H1 (cell line): Measurements from ENCODE around the gene PYGL. TPM values are rescaled to one million over a fixed set of nuclear protein-coding genes. Genes with fewer than 3 reads are reported as not detected.

Source experiments
- CTCF ChIA-PET: fragments of 300-600 bp; sonication (Branson Sonifier 250); formaldehyde crosslinking; loops from one replicate; lab custom pipeline; 2021; ENCODE audit not compliant: partially characterized antibody; lab: Charles Lee
- POLR2A ChIA-PET: fragments of 300-600 bp; sonication (Branson Sonifier 250); formaldehyde crosslinking; loops from one replicate; lab custom pipeline; 2021; ENCODE audit warnings: inconsistent platforms; ENCODE audit not compliant: partially characterized antibody; lab: Charles Lee
- DNase-seq, 2 experiments: peaks; one replicate each; pipeline versions ENCODE4 v3.0.0 to v3.0.0-alpha.2; 2010 to 2022; ENCODE audit warnings: low spot score in 2 of 2, low read depth in 1 of 2, mixed read lengths in 1 of 2
- FAIRE-seq: peaks from 2 replicates; lab custom pipeline; 2011; peaks lifted over from hg19 to GRCh38; lab: Jason Lieb, UNC
- H2AFZ ChIP-seq: 2 replicates; pipeline ENCODE4 v1.8.1; 2012; ENCODE audit warnings: low read length, inconsistent platforms
- H2AK5ac ChIP-seq: 2 replicates; pipeline ENCODE4 v1.6.1; 2013; ENCODE audit warnings: low read depth, low read length
- H2BK120ac ChIP-seq: replicated peaks from 2 replicates; pipeline ENCODE3; 2013; ENCODE audit warnings: low read depth, low read length, inconsistent platforms
- H2BK12ac ChIP-seq: 2 replicates; pipeline ENCODE4 v1.6.1; 2013; ENCODE audit warnings: low read depth, low read length
- H2BK15ac ChIP-seq: 2 replicates; pipeline ENCODE4 v1.6.1; 2013; ENCODE audit warnings: low read length
- H2BK20ac ChIP-seq: 2 replicates; pipeline ENCODE4 v1.6.1; 2013; ENCODE audit warnings: low read length
- H2BK5ac ChIP-seq: 2 replicates; pipeline ENCODE4 v1.6.1; 2013; ENCODE audit warnings: low read depth, low read length
- H3K14ac ChIP-seq: 2 replicates; pipeline ENCODE4 v1.6.1; 2013; ENCODE audit warnings: inconsistent platforms; ENCODE audit not compliant: insufficient read length
- H3K18ac ChIP-seq: 2 replicates; pipeline ENCODE4 v1.6.1; 2013; ENCODE audit warnings: low read length; ENCODE audit errors: extremely low read depth
- H3K23ac ChIP-seq: 2 replicates; pipeline ENCODE4 v1.6.1; 2013; ENCODE audit warnings: inconsistent platforms; ENCODE audit not compliant: insufficient read length
- H3K23me2 ChIP-seq: 2 replicates; pipeline ENCODE4 v1.6.1; 2013; ENCODE audit warnings: low read depth, low read length
- H3K27ac ChIP-seq: 2 replicates; pipeline ENCODE4 v1.6.1; 2011; ENCODE audit warnings: low read depth, low read length, inconsistent platforms
- H3K27me3 ChIP-seq, 4 experiments: replicated peaks in 1 of 4; 1 replicate in 1 of 4; 2 replicates in 3 of 4; pipeline versions ENCODE4 v1.6.1 to v1.8.1; 2011 to 2013; ENCODE audit warnings: low read length in 3 of 4, mild to moderate bottlenecking in 3 of 4, inconsistent platforms in 2 of 4, mixed read lengths in 2 of 4, moderate library complexity in 1 of 4; ENCODE audit not compliant: control insufficient read depth in 3 of 4, insufficient read depth in 3 of 4; ENCODE audit errors: extremely low read depth in 1 of 4
- H3K36me3 ChIP-seq, 4 experiments: 2 replicates each; pipeline versions ENCODE4 v1.6.1 to v1.8.1; 2011 to 2013; ENCODE audit warnings: mild to moderate bottlenecking in 4 of 4, low read length in 3 of 4, moderate library complexity in 2 of 4, control low read depth in 1 of 4, inconsistent platforms in 1 of 4; ENCODE audit not compliant: insufficient read depth in 4 of 4, control insufficient read depth in 2 of 4
- H3K4ac ChIP-seq: replicated peaks from 2 replicates; pipeline ENCODE3; 2013; ENCODE audit warnings: low read length, low read depth, mixed read lengths, inconsistent platforms; ENCODE audit not compliant: insufficient read length
- H3K4me1 ChIP-seq, 4 experiments: replicated peaks in 1 of 4; 1 replicate in 1 of 4; 2 replicates in 3 of 4; pipeline versions ENCODE4 v1.6.1 to v1.8.1; 2011 to 2013; ENCODE audit warnings: low read length in 3 of 4, inconsistent platforms in 2 of 4, mixed read lengths in 1 of 4; ENCODE audit not compliant: insufficient read depth in 4 of 4, control insufficient read depth in 3 of 4
- H3K4me2 ChIP-seq, 2 experiments: 2 replicates each; pipeline versions ENCODE4 v1.6.1 to v1.8.1; 2011 to 2013; ENCODE audit warnings: low read depth in 2 of 2, low read length in 2 of 2, control low read depth in 1 of 2, inconsistent platforms in 1 of 2, mild to moderate bottlenecking in 1 of 2; ENCODE audit not compliant: insufficient read depth in 1 of 2
- H3K4me3 ChIP-seq, 4 experiments: fragments of 200-600, 300-600 bp in 1 of 4; sonication (generic), shearing (Covaris generic), sonication (Bioruptor Twin) in 1 of 4; 2 replicates each; pipeline versions ENCODE4 v1.5.1 to v1.8.1; 2011 to 2016; ENCODE audit warnings: low read length in 4 of 4, low read depth in 3 of 4, control low read depth in 2 of 4, inconsistent platforms in 2 of 4, mild to moderate bottlenecking in 2 of 4, mixed read lengths in 1 of 4, moderate library complexity in 1 of 4; ENCODE audit not compliant: insufficient read depth in 2 of 4; ENCODE audit errors: extremely low read depth in 1 of 4
- H3K56ac ChIP-seq: replicated peaks from 2 replicates; pipeline ENCODE3; 2013; ENCODE audit warnings: low read depth, mild to moderate bottlenecking, mixed read lengths, low read length, inconsistent platforms; ENCODE audit not compliant: insufficient read length
- H3K79me1 ChIP-seq: 2 replicates; pipeline ENCODE4 v1.6.1; 2013; ENCODE audit warnings: low read depth, low read length, control low read depth
- H3K79me2 ChIP-seq, 2 experiments: 2 replicates each; pipeline versions ENCODE4 v1.6.1 to v1.8.1; 2012 to 2013; ENCODE audit warnings: low read length in 2 of 2, mild to moderate bottlenecking in 2 of 2, inconsistent platforms in 1 of 2; ENCODE audit not compliant: insufficient read depth in 2 of 2, control insufficient read depth in 1 of 2
- H3K9ac ChIP-seq, 4 experiments: replicated peaks in 1 of 4; 1 replicate in 1 of 4; 2 replicates in 3 of 4; pipeline versions ENCODE4 v1.6.1 to v1.8.1; 2011 to 2013; ENCODE audit warnings: low read depth in 3 of 4, low read length in 3 of 4, control low read depth in 2 of 4, mild to moderate bottlenecking in 2 of 4, moderate library complexity in 2 of 4, inconsistent platforms in 1 of 4; ENCODE audit errors: extremely low read depth in 1 of 4
- H3K9me3 ChIP-seq, 2 experiments: 2 replicates each; pipeline versions ENCODE4 v1.6.1 to v1.8.1; 2012 to 2013; ENCODE audit warnings: mild to moderate bottlenecking in 2 of 2, moderate library complexity in 2 of 2, control low read depth in 1 of 2, inconsistent platforms in 1 of 2, low read depth in 1 of 2, low read length in 1 of 2, mixed read lengths in 1 of 2; ENCODE audit not compliant: insufficient read depth in 2 of 2
- H4K20me1 ChIP-seq, 2 experiments: replicated peaks in 1 of 2; 2 replicates each; pipeline versions ENCODE3 to v1.8.1; 2011 to 2013; ENCODE audit warnings: inconsistent platforms in 2 of 2, low read length in 2 of 2, mild to moderate bottlenecking in 1 of 2; ENCODE audit not compliant: insufficient read depth in 2 of 2, control insufficient read depth in 1 of 2
- H4K5ac ChIP-seq: 2 replicates; pipeline ENCODE4 v1.6.1; 2013; ENCODE audit warnings: low read length, low read depth, mixed read lengths, inconsistent platforms; ENCODE audit not compliant: insufficient read length
- H4K8ac ChIP-seq: 2 replicates; pipeline ENCODE4 v1.8.0; 2013; ENCODE audit warnings: mild to moderate bottlenecking, moderate library complexity, low read length, inconsistent platforms; ENCODE audit not compliant: insufficient read depth; ENCODE audit errors: extremely low read depth
- H4K91ac ChIP-seq: replicated peaks from 2 replicates; pipeline ENCODE3; 2013; ENCODE audit warnings: low read length, mixed read lengths, inconsistent platforms; ENCODE audit not compliant: insufficient read length
- CTCF ChIP-seq, 3 experiments: IDR thresholded peaks; 1 replicate in 2 of 3; 2 replicates in 1 of 3; pipeline versions ENCODE4 v1.5.1 to v1.6.1; 2011; ENCODE audit warnings: low read length in 3 of 3, mild to moderate bottlenecking in 3 of 3, inconsistent platforms in 2 of 3, low read depth in 1 of 3, moderate library complexity in 1 of 3; ENCODE audit not compliant: insufficient read depth in 1 of 3; ENCODE audit errors: control extremely low read depth in 1 of 3
- JUN ChIP-seq: IDR thresholded peaks from 2 replicates; pipeline ENCODE4 v1.6.1; 2011; ENCODE audit warnings: low read depth, mild to moderate bottlenecking, improper control_type of control experiment, low read length
- MAX ChIP-seq: IDR thresholded peaks from 2 replicates; pipeline ENCODE4 v1.6.1; 2012; ENCODE audit warnings: inconsistent platforms
- SIN3A ChIP-seq, 2 experiments: IDR thresholded peaks in 1 of 2; conservative IDR thresholded peaks in 1 of 2; 2 replicates each; pipeline ENCODE4 v1.6.1; 2011 to 2012; ENCODE audit warnings: low read length in 2 of 2, improper control_type of control experiment in 1 of 2, low read depth in 1 of 2, mild to moderate bottlenecking in 1 of 2
- WGBS, 2 experiments: shearing (Covaris generic) in 1 of 2; methylation state at CpG; one replicate each; pipeline versions ENCODE4 v1.1.6 to v1.1.7; 2013 to 2015; ENCODE audit warnings: low lambda C conversion rate in 2 of 2, mixed read lengths in 2 of 2, inconsistent platforms in 1 of 2, low coverage in 1 of 2, missing lambda C conversion rate in 1 of 2; ENCODE audit not compliant: insufficient replicate concordance in 2 of 2, insufficient coverage in 1 of 2, insufficient read length in 1 of 2; ENCODE audit errors: extremely low coverage in 1 of 2, missing lambda C conversion rate in 1 of 2; 5-methylcytosine and 5-hydroxymethylcytosine counted together
- long read RNA-seq, 2 experiments: library from RNA in 1 of 2; library from capped mRNA in 1 of 2; stranded (forward); transcript quantifications; one replicate each; pipeline ENCODE4 v2.0.0, GENCODE V29; 2021; ENCODE audit warnings: inconsistent platforms in 1 of 2
- polyA minus RNA-seq, 3 experiments: library from RNA; depleted of rRNA, polyadenylated mRNA; stranded (reverse); fragments of >200 nt; gene quantifications; 1 replicate in 2 of 3; 2 replicates in 1 of 3; pipeline ENCODE4 v1.2.3, GENCODE V29; 2011
- polyA plus RNA-seq, 7 experiments: library from polyadenylated mRNA; depleted of rRNA in 3 of 7; stranded (reverse) in 5 of 7; unstranded in 2 of 7; fragments of >200 nt in 5 of 7; fragments of 200-250 nt in 2 of 7; gene quantifications; 1 replicate in 5 of 7; 2 replicates in 1 of 7; 4 replicates in 1 of 7; pipeline versions ENCODE4 v1.2.1 to v1.2.3, GENCODE V29; 2011 to 2013; ENCODE audit warnings: missing spikeins in 2 of 7, mixed read lengths in 2 of 7
- total RNA-seq: library from RNA; stranded (reverse); fragmentation: NEBNext Ultra II Directional; extraction: Animal tissue kit (Norgen Biotek cat#: 25700); gene quantifications from 2 replicates; pipeline ENCODE4 v1.2.1, GENCODE V29; 2021

PYGL gene
- total RNA-seq = 46.6 and 50.5 TPM in 2 replicates
- polyA plus RNA-seq (2011; rRNA removed) = 26.1 and 26.7 TPM in 2 replicates
- 33.1 TPM for polyA plus RNA-seq (2011; cell fraction: cytosol; rRNA removed)
- polyA plus RNA-seq (2011; cell fraction: nucleus; rRNA removed) = 30.8 TPM
- 37.3 to 42.5 TPM (median 41.9 TPM) in 4 replicates for polyA plus RNA-seq (2012, experiment 1 of 2)
- 6.0 TPM for polyA plus RNA-seq (2012, experiment 2 of 2)
- 47.6 TPM for polyA plus RNA-seq (2013, experiment 1 of 2)
- polyA plus RNA-seq (2013, experiment 2 of 2) = 46.0 TPM
- 27.4 and 33.6 TPM in 2 replicates for polyA minus RNA-seq (2011; rRNA and poly(A)+ RNA removed)
- 27.2 TPM for polyA minus RNA-seq (2011; cell fraction: cytosol; rRNA and poly(A)+ RNA removed)
- 23.3 TPM for polyA minus RNA-seq (2011; cell fraction: nucleus; rRNA and poly(A)+ RNA removed)
- long read RNA-seq, experiment 1, transcript PYGL-203 (5 exons, 1,459 nt) = major isoform, 5 of 24 reads
- long read RNA-seq, experiment 1, partial matches to known transcripts = 12 of 24 reads
- long read RNA-seq, experiment 1, other reads (novel, unspliced or antisense) = 7 of 24 reads
- long read RNA-seq, experiment 2, transcript PYGL-201 (20 exons, 3,048 nt) = major isoform, 5 of 10 reads
- long read RNA-seq, experiment 2, partial matches to known transcripts = 2 of 10 reads
- long read RNA-seq, experiment 2, other reads (novel, unspliced or antisense) = 2 of 10 reads

GRCh38 chr14:50943943-50944646, at the start of gene PYGL:
TSS of gene PYGL (minus strand) at chr14:50944483. CDS start at chr14:50944403, 80 bp downstream.
- no peak within 1 kb of the TSS for H2AK5ac ChIP-seq
- peak within 1 kb of the TSS; percentile 53 to 89 (median 78) for H3K4me3 ChIP-seq
- peaks cover 2% of the 10 kb centered on the region; the same call in 1 of the 2 replicates for H3K79me1 ChIP-seq
- peak within 1 kb of the TSS; percentile 92; the same call in 1 of the 2 replicates for H2BK15ac ChIP-seq
- 0 out of 7 replicates have a peak, but pooled peaks cover 0 to 2% (median 0%) of the 10 kb centered on the region in 4 experiments for H3K27me3 ChIP-seq
- DNase-seq = peak in 1 of 2 experiments; percentile 88
- H3K56ac ChIP-seq = peak within 1 kb of the TSS; percentile 65
- H4K20me1 ChIP-seq = no peaks in the 10 kb centered on the region
- H3K9me3 ChIP-seq = peaks cover 0 to under 1% of the 10 kb centered on the region in 2 experiments; a peak in 1 of 4 replicates
- no peaks in the 10 kb centered on the region; a peak in 1 of 8 replicates for H3K36me3 ChIP-seq
- no peak within 1 kb of the TSS for H3K4ac ChIP-seq
- ChIA-PET POLR2A (interaction anchor here (0.7 to 1.9 kb wide), 6 partner anchors 9 to 162 kb away, joined by 3 to 7 read pairs (median 4); no protein-coding TSS in a partner anchor), CTCF (interaction anchor here (0.9 to 1.3 kb wide), 3 partner anchors 9 to 835 kb away, joined by 3 to 4 read pairs (median 3); no protein-coding TSS in a partner anchor)
- H4K91ac ChIP-seq = peak within 1 kb of the TSS; percentile 96
- H3K4me1 ChIP-seq = peaks cover 0 to 4% (median 1%) of the 10 kb centered on the region in 4 experiments; a peak in 4 of 7 replicates
- H3K23ac ChIP-seq = no peak within 1 kb of the TSS
- H3K18ac ChIP-seq = peak within 1 kb of the TSS; percentile 88
- H4K5ac ChIP-seq = no peak within 1 kb of the TSS
- H3K27ac ChIP-seq = peak within 1 kb of the TSS; percentile 27; the same call in 1 of the 2 replicates
- peak within 1 kb of the TSS; percentile 66; the same call in 1 of the 2 replicates for H2BK5ac ChIP-seq
- no peak within 1 kb of the TSS for H2BK20ac ChIP-seq
- H4K8ac ChIP-seq = no peak within 1 kb of the TSS; the same call in none of the 2 replicates
- H3K23me2 ChIP-seq = peaks cover 18% of the 10 kb centered on the region
- H2BK12ac ChIP-seq = peak within 1 kb of the TSS; percentile 97; the same call in 1 of the 2 replicates
- H3K14ac ChIP-seq = no peak within 1 kb of the TSS
- 0% methylated on average over 48 of the region's 74 CpGs; no CpG with 5 or more reads in 1 of the 2 experiments for WGBS, 2 experiments
- H3K4me2 ChIP-seq = peak within 1 kb of the TSS; percentile 97 to 98
- peak within 1 kb of the TSS; percentile 58 to 73 (median 66) for H3K9ac ChIP-seq
- peak within 1 kb of the TSS; percentile 50 for H2BK120ac ChIP-seq
- no peaks in the 10 kb centered on the region for H3K79me2 ChIP-seq
- FAIRE-seq = no peak
- H2AFZ ChIP-seq = peak within 1 kb of the TSS; percentile 95
- TF ChIP-seq CTCF (IDR thresholded peaks at IDR 0.05; ENCODE audit: control extremely low read depth in 1 of 3, insufficient read depth in 1 of 3, low read depth in 1 of 3, low read length in 3 of 3) (0 out of 4 replicates have a peak, but pooled peaks of 1 of the 3 experiments have one; percentile 3), JUN (no peak), SIN3A (conservative IDR thresholded peaks at IDR 0.05 in 1 of 2, IDR thresholded peaks at IDR 0.05 in 1 of 2; ENCODE audit: low read depth in 1 of 2, low read length in 2 of 2) (0 out of 4 replicates have a peak, but pooled peaks of 1 of the 2 experiments have one; percentile 52), MAX (peak; percentile 82)
